ENCODE measurements around the gene PCSK6. TPM values are rescaled to one million over a fixed set of nuclear protein-coding genes. Genes with fewer than 3 reads are reported as not detected.
"Not testable (repeated sequence)": the region's sequence is repeated elsewhere in the genome, so short reads cannot be mapped to it uniquely, and the experiment has no call there.

Gene PCSK6
- total RNA-seq, 1 donor from 2014 or later, result 20.9 TPM

- no peak for DNase-seq
Observed at GRCh38 chr15:101429646-101430045, 59.9 kb downstream of the PCSK6 start.

- no peak for DNase-seq
Observed at GRCh38 chr15:101429191-101429590, 60.3 kb downstream of the PCSK6 start.

GRCh38 chr15:101428758-101429157 lies 60.7 kb downstream of the PCSK6 start:
- no peak for DNase-seq

- no peak for DNase-seq
Observed at GRCh38 chr15:101427606-101428487, 61.7 kb downstream of the PCSK6 start.

- DNase-seq, result no peak
Observed at GRCh38 chr15:101426761-101427333, 62.7 kb downstream of the PCSK6 start.

GRCh38 chr15:101425787-101426365 lies 63.6 kb downstream of the PCSK6 start:
- DNase-seq, result no peak

GRCh38 chr15:101424984-101425383 lies 64.5 kb downstream of the PCSK6 start:
- DNase-seq, result no peak

- no peak for DNase-seq
Observed at GRCh38 chr15:101420232-101420631, 69.3 kb downstream of the PCSK6 start.

- DNase-seq, result not testable (repeated sequence)
Observed at GRCh38 chr15:101416475-101416874, 73.0 kb downstream of the PCSK6 start.

- no peak for DNase-seq
Observed at GRCh38 chr15:101413239-101413638, 76.3 kb downstream of the PCSK6 start.

- no peak for DNase-seq
Observed at GRCh38 chr15:101411581-101411980, 77.9 kb downstream of the PCSK6 start.

GRCh38 chr15:101411085-101411484 lies 78.4 kb downstream of the PCSK6 start:
- DNase-seq, result no peak

- no peak for DNase-seq
Observed at GRCh38 chr15:101410612-101411011, 78.9 kb downstream of the PCSK6 start.

GRCh38 chr15:101409621-101410020 lies 79.9 kb downstream of the PCSK6 start:
- no peak for DNase-seq

- no peak for DNase-seq
Observed at GRCh38 chr15:101407966-101408775, 81.3 kb downstream of the PCSK6 start.

GRCh38 chr15:101407439-101407838 lies 82.1 kb downstream of the PCSK6 start:
- DNase-seq, result no peak

- DNase-seq, result no peak
Observed at GRCh38 chr15:101406526-101407195, 82.8 kb downstream of the PCSK6 start.

- DNase-seq, result no peak
Observed at GRCh38 chr15:101406036-101406435, 83.5 kb downstream of the PCSK6 start.

- DNase-seq, result no peak
Observed at GRCh38 chr15:101404245-101404644, 85.3 kb downstream of the PCSK6 start.

GRCh38 chr15:101402883-101403282 lies 86.6 kb downstream of the PCSK6 start:
- not testable (repeated sequence) for DNase-seq

GRCh38 chr15:101401286-101401685 lies 88.2 kb downstream of the PCSK6 start:
- DNase-seq, result no peak

GRCh38 chr15:101399431-101399830 lies 90.1 kb downstream of the PCSK6 start:
- no peak for DNase-seq
